HG02588 (cell line): ENCODE measurements around the gene RNASEL.
"Not testable (repeated sequence)": the region's sequence is repeated elsewhere in the genome, so short reads cannot be mapped to it uniquely, and the experiment has no call there.

Experiments used
- ATAC-seq: cut with Tn5 transposase; IDR thresholded peaks from one replicate; pipeline ENCODE4 v1.9.1; 2021; ENCODE audit warnings: mild to moderate bottlenecking, moderate library complexity; ENCODE audit not compliant: unreplicated experiment

RNASEL gene

DNA sequence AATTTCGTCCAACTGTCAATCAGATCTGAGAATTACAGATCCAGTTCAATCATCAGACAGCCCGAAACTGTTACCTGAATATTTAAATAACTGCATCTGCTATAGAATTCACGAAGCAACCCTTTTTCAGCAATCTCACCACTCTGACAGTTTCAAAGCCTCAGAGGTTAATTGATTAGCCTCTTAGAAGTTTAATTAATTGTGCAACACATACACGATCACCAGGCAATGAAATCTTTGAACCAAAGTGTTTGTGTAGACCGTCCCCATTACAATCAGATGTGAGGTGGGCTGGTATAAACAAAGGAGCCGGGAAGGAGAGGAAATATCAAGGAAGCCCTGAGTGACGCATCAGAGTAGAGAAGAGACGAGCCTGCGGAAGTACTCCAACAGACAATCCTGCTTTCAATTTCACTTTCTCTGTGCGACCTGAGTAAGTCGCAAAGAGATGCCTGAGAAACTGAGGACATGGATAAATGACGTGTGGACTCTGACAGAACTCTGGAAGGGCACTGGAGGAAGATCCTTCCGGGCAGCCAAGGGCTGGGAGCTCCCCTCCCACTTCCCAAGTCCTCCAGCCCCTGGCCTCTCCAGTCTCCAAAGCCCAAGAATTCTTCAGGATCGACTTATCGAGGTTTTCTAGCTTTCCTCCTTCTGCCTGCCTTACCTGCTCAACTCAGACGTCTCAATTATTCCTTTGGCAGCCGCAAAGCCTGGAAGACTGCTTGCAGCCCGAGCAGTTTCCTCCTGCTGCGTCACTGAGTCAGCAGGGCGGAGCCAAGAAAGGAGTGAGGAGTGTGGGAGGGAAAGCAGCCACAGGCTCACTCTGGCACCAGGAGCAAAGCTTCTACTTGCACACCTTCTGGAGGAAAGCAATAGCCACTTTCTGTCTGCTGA, at the start of gene RNASEL:
Gene RNASEL, minus strand, starts transcription at position 757 of the 897 bp plus-strand sequence. CDS start 2,450 bp downstream, outside the sequence.
- ATAC-seq = peak; percentile 81

DNA sequence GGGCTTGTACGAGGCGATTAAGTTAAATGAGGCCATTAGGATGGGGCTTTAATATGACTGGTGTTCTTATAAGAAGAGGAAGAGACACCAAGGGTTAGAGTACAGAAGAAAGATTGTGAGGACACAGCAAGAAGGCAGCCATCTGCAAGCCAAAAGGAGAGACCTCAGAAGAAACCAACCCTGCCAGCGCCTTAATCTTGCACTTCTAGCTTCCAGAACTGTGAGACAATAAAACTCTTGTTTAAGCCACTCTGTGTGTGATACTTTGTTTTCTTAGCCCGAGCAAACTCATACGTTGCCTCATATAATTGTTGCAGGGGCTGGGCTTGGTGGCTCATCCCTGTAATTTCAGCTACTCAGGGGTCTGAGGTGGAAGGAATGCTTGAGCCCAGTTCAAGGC, 48.7 kb upstream of the RNASEL start:
- no peak for ATAC-seq

DNA sequence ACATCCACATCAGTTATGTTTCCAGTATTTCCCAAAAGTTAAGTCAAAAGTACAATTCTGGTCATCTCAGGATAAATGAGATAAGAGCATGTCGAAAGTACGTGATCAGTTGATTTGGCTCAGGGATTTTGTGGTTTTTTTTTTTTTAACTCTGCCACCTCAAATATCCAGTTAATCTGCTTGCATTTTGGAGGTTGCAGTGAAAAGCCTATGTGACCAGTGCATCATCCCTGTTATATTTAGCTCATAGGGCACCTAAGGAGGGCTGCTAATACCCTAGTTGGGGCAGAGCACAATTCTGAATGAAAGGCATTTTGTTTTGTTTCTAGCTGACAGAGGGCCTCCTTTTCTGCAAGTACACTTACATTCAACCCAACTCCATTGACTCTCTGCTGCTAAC, 46.8 kb upstream of the RNASEL start:
- ATAC-seq = no peak

- ATAC-seq = no peak
Observed at GRCh38 chr1:182634306-182635072, 45.4 kb upstream of the RNASEL start.

- no peak for ATAC-seq
Observed at GRCh38 chr1:182633657-182634281, 44.7 kb upstream of the RNASEL start.

DNA sequence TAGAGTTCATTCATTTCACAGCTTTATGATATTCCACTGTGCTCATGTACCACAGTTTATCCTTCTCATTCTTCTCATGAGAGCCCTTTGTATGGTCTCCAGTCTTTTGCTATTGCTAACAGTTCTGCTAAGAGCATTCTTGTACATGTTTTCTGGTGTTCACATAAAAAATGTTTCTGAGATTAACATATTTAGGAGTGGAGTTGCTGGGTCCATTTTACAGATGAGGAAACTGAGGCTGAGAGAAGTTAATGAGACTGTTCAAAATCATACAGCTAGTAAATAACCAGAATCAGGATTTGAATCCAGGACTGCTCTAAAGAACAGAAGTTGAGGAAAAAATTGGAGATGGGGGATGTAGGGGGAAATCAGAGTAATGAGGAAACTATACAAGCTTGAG, 44.0 kb upstream of the RNASEL start:
- ATAC-seq = no peak

- ATAC-seq = not testable (repeated sequence)
Observed at GRCh38 chr1:182632441-182632857, 43.4 kb upstream of the RNASEL start.

- ATAC-seq = no peak
Observed at GRCh38 chr1:182631954-182632353, 42.9 kb upstream of the RNASEL start.

DNA sequence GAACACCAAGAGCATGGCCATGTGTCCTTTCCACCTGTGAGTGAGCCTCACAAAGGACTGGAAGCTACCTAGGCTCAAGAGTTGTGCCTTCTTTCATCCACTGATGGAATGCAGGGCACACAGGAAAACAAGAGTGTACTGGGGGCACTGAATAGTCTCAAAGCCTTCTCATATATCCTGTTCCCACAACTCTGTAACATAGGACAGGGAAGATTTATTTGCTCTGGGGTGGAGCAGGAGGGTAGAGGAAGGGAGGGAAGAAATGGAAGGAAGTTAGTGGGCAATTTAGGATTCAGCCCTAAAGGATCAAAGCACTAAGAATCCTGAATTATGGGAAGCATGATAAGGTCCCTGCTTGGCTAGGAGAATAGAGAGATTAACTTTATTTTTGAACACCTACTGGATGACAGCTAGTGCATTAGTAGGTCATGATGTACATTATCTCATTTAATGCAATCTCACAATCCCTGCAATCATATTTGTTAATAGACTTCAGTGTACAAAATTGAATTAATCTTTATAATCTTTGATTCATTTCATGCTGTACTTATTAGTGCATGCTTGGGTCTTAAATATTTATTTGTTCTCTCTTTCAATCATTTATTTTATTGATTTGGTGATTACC, 42.1 kb upstream of the RNASEL start:
- no peak for ATAC-seq

- no peak for ATAC-seq
Observed at GRCh38 chr1:182630586-182630985, 41.5 kb upstream of the RNASEL start.

DNA sequence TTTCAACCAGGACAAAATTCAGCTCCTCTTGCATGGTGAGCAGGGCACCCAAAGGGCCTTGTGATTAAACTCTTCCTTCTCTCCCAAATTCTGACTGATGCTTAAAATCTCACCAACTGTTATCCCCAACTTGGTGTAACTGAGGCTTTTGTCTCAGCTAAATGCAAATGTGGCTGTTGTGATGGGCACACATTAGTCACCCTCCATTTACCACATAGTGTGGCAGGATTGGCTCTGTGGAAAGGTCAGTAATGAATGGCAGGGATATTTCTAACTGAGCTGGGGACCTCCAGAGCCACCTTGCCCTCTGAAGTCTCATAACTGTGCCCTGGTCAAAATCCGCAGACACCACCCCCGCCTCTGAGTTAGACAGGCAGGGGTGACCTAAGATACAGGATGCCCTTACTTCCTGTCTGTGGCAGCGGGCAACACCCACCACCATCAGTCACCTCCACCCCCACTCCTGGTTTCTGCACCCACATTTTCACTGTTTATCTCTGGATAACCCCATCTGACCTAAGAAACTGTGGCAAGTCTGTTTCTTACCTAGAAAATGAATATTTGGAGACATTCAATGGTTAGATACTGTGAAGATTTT, 40.5 kb upstream of the RNASEL start:
- peak; percentile 63 for ATAC-seq

DNA sequence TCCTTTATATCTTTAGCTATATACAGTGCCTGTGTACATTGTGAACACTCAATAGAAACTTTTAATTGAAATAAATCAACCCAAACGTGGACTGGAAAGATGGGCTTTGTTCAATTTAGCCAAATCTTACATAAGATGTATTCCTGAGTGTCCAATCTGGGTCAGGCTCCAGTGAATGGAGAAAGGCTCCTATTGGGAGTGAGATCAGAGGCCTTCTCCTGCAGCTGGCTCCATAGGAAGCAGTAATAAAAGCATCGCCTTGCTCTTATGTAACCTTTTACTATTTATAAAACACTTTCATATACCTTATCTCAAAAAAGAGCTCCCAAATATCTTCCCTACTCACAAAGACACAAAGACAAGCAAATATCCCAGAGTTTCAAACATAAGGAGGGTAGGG, 40.0 kb upstream of the RNASEL start:
- no peak for ATAC-seq

GRCh38 chr1:182628657-182629056, 39.6 kb upstream of the RNASEL start:
- no peak for ATAC-seq

DNA sequence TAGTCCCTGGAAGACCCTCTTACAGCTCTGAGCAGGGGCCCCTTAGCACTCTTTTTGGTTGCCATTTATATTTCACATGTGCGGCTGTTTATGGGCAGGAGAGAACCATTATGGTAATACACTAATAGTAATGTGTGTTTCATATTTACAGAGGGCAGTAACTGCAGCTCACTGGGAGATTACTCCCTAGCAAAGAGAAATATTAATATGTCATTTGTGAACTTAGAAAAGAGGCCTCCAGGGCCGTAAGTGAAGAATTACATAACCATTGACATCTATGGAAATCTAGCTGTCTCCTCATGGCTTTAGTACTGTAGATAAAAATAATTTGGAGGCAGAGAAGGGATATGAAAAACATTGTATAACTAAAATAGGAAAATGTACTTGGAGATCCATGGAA, 38.6 kb upstream of the RNASEL start:
- no peak for ATAC-seq

DNA sequence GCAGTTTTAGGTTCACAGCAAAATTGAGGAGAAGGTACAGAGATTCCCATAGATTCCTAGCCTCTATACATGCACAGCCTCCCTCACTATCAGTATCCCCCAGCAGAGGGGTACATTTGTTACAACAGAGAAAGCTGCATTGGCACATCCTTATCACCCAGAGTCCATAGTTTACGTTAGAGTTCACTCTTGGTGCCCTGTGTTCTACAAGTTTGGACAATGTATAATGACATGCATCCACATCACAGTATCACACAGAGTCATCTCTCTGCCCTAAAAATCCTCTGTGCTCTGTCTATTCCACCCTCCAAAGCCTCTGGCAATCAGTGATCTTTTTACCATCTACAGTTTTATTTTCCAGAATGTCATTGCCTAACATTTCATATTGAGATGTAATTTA, 37.5 kb upstream of the RNASEL start:
- no peak for ATAC-seq

- peak; percentile 36 for ATAC-seq
Observed at GRCh38 chr1:182625719-182626504, 36.9 kb upstream of the RNASEL start.

GRCh38 chr1:182625024-182625423, 36.0 kb upstream of the RNASEL start:
- ATAC-seq = no peak

- ATAC-seq = no peak
Observed at GRCh38 chr1:182624577-182624976, 35.5 kb upstream of the RNASEL start.

GRCh38 chr1:182622901-182623528, 34.0 kb upstream of the RNASEL start:
- ATAC-seq = peak; percentile 59
